ENCODE data around the gene NDUFV2.

DNA sequence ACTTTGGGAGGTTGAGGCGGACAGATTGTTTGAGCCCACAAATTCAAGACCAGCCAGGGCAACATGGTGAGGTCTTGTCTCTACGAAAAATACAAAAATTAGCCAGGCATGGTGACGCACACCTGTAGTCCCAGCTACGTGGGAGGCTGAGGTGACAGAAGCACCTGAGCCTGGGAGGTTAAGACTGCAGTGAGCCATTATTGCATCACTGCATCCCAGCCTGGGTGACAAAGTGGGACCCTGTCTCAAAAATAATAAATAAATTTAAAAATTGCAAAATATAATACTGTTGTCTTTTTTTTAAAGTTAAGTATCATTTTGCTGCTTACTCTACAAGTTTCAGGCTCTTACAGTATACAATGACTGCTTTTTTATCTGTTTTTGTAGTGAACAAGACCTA, 30.1 kb downstream of the NDUFV2 start:
- TF ChIP-seq, protein P1, sequence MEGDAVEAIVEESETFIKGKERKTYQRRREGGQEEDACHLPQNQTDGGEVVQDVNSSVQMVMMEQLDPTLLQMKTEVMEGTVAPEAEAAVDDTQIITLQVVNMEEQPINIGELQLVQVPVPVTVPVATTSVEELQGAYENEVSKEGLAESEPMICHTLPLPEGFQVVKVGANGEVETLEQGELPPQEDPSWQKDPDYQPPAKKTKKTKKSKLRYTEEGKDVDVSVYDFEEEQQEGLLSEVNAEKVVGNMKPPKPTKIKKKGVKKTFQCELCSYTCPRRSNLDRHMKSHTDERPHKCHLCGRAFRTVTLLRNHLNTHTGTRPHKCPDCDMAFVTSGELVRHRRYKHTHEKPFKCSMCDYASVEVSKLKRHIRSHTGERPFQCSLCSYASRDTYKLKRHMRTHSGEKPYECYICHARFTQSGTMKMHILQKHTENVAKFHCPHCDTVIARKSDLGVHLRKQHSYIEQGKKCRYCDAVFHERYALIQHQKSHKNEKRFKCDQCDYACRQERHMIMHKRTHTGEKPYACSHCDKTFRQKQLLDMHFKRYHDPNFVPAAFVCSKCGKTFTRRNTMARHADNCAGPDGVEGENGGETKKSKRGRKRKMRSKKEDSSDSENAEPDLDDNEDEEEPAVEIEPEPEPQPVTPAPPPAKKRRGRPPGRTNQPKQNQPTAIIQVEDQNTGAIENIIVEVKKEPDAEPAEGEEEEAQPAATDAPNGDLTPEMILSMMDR (IDR thresholded peaks at IDR 0.05): no peak
- TF ChIP-seq EP300 (IDR thresholded peaks at IDR 0.05): no peak

Measured in tibial nerve (tissue), 4 donors.